ENCODE measurements around the gene CLTCL1. TPM values are rescaled to one million over a fixed set of nuclear protein-coding genes. Genes with fewer than 3 reads are reported as not detected.

Gene CLTCL1
- total RNA-seq, 1 experiment from 2014 or later: 5.3 TPM

GRCh38 chr22:19151329-19152191 lies 140.0 kb downstream of the CLTCL1 start:
- in situ Hi-C loops (cut with HindIII; ENCODE audit: low pct_unique_long_range_greater_than_20kb, low sequenced_read_pairs): no loop called here
- DNase-seq (ENCODE audit: low read depth, low spot score): no peak

- DNase-seq (ENCODE audit: low read depth, low spot score): no peak
- in situ Hi-C loops (cut with HindIII; ENCODE audit: low pct_unique_long_range_greater_than_20kb, low sequenced_read_pairs): no loop called here
Measured at GRCh38 chr22:19150482-19151328, 140.8 kb downstream of the CLTCL1 start.

DNA sequence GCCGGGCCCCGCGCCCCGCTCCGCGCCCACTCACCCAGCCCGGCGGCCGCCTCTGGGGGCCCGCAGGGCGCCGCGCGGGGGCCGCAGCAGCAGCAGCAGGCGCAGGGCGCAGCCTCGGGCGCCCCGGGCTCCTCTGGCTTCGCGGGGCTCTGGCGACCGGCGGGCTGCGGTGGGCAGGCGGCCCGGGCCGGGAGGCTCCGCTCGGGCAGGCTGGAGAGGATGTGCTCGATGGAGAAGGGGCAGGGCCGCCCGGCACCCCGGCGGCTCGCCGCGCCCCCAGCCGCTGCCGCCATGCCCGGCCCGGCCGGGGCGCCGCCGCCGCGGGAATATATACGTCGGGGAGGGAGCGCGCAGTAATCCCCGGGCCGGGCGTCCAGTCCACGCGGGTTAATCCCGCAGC lies 141.5 kb downstream of the CLTCL1 start, which contains the start of gene GSC2:
GSC2 (minus strand) TSS at position 302 of the 400 bp plus-strand sequence; CDS start at position 293, 9 bp downstream.
- in situ Hi-C loops (cut with HindIII; ENCODE audit: low pct_unique_long_range_greater_than_20kb, low sequenced_read_pairs): no loop called here
- DNase-seq (ENCODE audit: low read depth, low spot score): no peak

- DNase-seq (ENCODE audit: low read depth, low spot score): no peak
- in situ Hi-C loops (cut with HindIII; ENCODE audit: low pct_unique_long_range_greater_than_20kb, low sequenced_read_pairs): no loop called here
Measured at GRCh38 chr22:19149047-19149883, 142.3 kb downstream of the CLTCL1 start.

DNA sequence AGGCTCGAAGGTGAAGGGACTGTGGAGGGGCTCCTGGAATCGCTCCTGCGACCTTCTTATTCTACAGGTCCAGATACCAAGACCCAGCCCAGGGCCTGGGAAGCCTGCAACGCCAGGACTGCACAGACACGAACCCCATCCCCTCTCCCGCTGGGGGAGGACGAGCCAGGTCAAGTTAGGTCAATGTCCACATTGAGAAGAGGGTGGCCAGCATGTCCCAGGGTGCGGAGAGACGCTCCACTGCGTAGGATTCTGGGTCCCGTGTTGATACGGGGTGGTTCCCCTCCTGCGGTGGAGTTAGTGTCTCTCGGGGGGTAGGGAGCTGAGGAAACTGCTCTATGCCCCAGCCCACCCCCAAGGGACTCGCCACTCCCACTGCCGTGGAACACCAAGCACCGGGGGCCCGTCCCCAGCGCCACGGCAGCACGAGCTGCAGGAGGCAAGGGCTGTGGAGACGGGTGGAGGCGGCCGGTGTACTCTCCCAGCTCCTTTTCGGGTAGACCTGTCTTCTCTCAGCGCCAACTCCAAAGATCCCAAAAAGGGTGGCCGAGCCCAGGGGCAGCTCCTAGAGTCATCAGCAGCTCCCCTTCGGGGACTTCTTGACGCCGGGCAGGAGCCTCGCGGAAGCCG lies 143.0 kb downstream of the CLTCL1 start:
- in situ Hi-C loops (cut with HindIII; ENCODE audit: low pct_unique_long_range_greater_than_20kb, low sequenced_read_pairs): no loop called here
- no peak for DNase-seq (ENCODE audit: low read depth, low spot score)

DNA sequence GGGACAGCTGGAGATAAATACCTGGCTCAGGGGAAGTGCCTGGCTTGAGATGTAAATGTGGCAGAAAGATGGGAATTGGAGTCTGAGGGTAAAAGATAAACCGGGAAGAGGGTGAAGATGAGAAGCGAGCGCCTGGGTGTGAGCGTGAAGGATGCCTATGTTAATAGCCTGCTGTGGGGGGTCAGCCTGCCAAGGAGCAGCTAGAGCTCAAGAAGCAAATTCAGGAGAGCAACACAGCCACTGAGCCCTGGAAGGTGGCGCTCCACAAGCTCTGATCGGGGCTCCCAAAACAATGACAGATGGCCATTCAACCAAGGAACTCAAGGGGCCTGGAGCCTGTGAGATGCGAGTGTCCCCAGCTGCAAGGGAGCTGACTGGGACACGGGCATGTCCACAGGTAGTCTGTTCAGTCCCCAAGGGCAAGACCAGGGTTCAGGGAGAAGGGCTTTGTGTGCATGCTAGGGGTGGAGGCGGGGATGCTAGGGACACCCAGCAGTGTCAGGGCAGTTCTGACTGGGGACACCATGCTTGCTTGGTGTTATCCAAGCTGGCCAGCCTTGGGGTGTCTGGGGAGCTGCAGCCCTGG lies 144.2 kb downstream of the CLTCL1 start:
- DNase-seq (ENCODE audit: low read depth, low spot score): no peak

DNA sequence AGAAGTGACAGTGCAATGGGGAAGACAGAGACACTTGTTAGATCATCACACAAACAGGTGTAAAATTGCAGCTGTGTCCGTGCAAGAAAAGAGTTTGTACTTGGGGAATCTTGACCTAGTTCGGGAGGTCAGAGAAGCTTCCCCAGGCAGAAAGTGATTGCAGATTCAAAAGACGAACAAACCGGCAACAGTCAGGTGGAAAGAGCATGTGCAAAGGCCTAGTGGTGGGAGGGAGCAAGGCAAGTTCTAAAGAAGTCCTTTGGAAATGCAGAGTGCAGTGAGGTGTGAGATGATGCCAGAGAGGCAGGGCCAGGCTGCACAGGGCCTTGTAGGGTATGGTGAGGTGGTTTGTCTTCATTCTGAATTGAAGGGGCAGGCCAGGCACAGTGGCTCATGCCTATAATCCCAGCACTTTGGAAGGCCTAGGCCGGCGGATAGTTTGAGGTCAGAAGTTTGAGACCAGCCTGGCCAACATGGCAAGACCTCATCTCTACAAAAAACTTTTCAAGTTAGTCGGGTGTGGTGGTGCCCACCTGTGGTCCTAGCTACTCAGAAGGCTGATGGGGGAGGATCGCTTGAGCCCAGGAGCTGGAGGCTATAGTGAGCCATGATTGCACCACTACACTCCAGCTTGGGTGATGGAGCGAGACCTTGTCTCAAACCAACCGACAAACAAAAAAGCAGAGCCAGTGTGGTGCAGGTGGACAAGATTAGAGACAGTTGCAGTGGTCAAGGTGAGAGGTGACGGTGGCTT lies 145.1 kb downstream of the CLTCL1 start:
- DNase-seq (ENCODE audit: low read depth, low spot score): no peak
- in situ Hi-C loops (cut with HindIII; ENCODE audit: low pct_unique_long_range_greater_than_20kb, low sequenced_read_pairs): no loop called here

More for the DNA sequence above, 144.2 kb downstream of the CLTCL1 start:
- in situ Hi-C loops (cut with HindIII; ENCODE audit: low pct_unique_long_range_greater_than_20kb, low sequenced_read_pairs): no loop called here

- in situ Hi-C loops (cut with HindIII; ENCODE audit: low pct_unique_long_range_greater_than_20kb, low sequenced_read_pairs): no loop called here
- no peak for DNase-seq (ENCODE audit: low read depth, low spot score)
Measured at GRCh38 chr22:19143967-19144400, 147.5 kb downstream of the CLTCL1 start.

GRCh38 chr22:19143212-19143611 lies 148.3 kb downstream of the CLTCL1 start:
- in situ Hi-C loops (cut with HindIII; ENCODE audit: low pct_unique_long_range_greater_than_20kb, low sequenced_read_pairs): no loop called here
- DNase-seq (ENCODE audit: low read depth, low spot score): no peak

DNA sequence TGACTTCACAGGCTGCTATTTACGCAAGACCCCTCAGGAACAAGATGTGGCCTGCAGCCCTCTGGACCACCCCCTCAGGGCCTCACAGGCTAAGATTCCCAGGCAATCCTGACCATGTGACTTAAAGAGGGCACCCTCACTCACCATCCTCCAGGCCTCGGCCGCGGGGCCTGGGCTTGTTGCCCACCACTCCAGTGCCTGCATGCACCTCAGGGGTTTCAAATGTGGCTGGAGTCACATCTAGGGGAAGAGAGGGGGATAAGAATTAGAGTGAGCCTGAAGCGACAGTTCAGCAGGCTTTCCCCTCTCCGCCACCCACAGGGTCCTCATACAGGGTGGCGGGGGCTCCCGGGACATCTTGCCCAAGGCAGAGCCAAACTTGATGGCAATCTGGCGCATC lies 149.1 kb downstream of the CLTCL1 start:
- no peak for DNase-seq (ENCODE audit: low read depth, low spot score)
- in situ Hi-C loops (cut with HindIII; ENCODE audit: low pct_unique_long_range_greater_than_20kb, low sequenced_read_pairs): no loop called here

DNA sequence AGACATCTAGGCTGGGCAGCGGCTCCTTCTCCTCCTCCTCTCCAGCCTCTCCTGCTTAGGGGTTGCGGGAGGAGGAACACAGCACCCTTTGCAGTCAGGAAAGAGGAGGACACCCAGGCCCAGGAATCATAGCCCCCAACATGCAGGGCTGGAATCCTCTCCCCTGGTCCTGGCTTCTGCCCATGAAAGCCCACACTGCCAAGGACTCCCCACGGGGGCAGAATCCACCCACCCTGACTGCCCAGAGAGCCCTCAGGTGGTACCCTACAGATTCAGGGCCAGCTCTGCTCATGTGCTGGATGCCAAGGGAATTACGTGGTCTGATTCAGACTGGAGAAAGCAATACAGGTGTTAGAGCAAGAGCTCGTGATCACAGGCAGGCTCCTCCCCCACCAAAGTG lies 151.5 kb downstream of the CLTCL1 start:
- DNase-seq (ENCODE audit: low read depth, low spot score): no peak
- in situ Hi-C loops (cut with HindIII; ENCODE audit: low pct_unique_long_range_greater_than_20kb, low sequenced_read_pairs): no loop called here

GRCh38 chr22:19139001-19139356 lies 152.5 kb downstream of the CLTCL1 start:
- in situ Hi-C loops (cut with HindIII; ENCODE audit: low pct_unique_long_range_greater_than_20kb, low sequenced_read_pairs): no loop called here

GRCh38 chr22:19138217-19139000 lies 153.1 kb downstream of the CLTCL1 start:
- in situ Hi-C loops (cut with HindIII; ENCODE audit: low pct_unique_long_range_greater_than_20kb, low sequenced_read_pairs): no loop called here
- no peak for DNase-seq (ENCODE audit: low read depth, low spot score)

More at GRCh38 chr22:19139001-19139356, 152.5 kb downstream of the CLTCL1 start:
- DNase-seq (ENCODE audit: low read depth, low spot score): no peak

- no peak for DNase-seq (ENCODE audit: low read depth, low spot score)
- in situ Hi-C loops (cut with HindIII; ENCODE audit: low pct_unique_long_range_greater_than_20kb, low sequenced_read_pairs): no loop called here
Measured at GRCh38 chr22:19137384-19138216, 153.9 kb downstream of the CLTCL1 start.

GRCh38 chr22:19136915-19137314 lies 154.6 kb downstream of the CLTCL1 start:
- in situ Hi-C loops (cut with HindIII; ENCODE audit: low pct_unique_long_range_greater_than_20kb, low sequenced_read_pairs): no loop called here
- DNase-seq (ENCODE audit: low read depth, low spot score): no peak

All from SK-MEL-5 (cell line).